Measurements from ENCODE around the gene PROKR2.

Gene PROKR2

GRCh38 chr20:5279661-5280060, 37.1 kb downstream of the PROKR2 start:
- H4K20me1 ChIP-seq (ENCODE audit: low read depth, low read length): no peaks in the 10 kb centered on the region
- H2AFZ ChIP-seq (ENCODE audit: low read depth, low read length, severe bottlenecking): no peak overlapping the region
- TF ChIP-seq EZH2phosphoT487 (conservative IDR thresholded peaks at IDR 0.05; ENCODE audit: low read length) (no peak), CTCF (IDR thresholded peaks at IDR 0.05; ENCODE audit: insufficient read depth, low read length, poor library complexity, severe bottlenecking) (no peak)
- H3K4me3 ChIP-seq (ENCODE audit: insufficient read depth, low read length, poor library complexity, severe bottlenecking): no peak overlapping the region
- H3K4me2 ChIP-seq (ENCODE audit: low read depth, low read length, poor library complexity, severe bottlenecking): no peak overlapping the region
- H3K9me2 ChIP-seq (replicated peaks; ENCODE audit: insufficient read depth, low read length): no peaks in the 10 kb centered on the region
- H3K27me3 ChIP-seq (ENCODE audit: low read length): no peaks in the 10 kb centered on the region
- no peaks in the 10 kb centered on the region for H3K79me2 ChIP-seq (ENCODE audit: insufficient read depth, low read length)
- H3K9ac ChIP-seq (ENCODE audit: low read length): no peak overlapping the region
- no peaks in the 10 kb centered on the region for H3K36me3 ChIP-seq (ENCODE audit: low read length)
- no peaks in the 10 kb centered on the region for H3F3A ChIP-seq (ENCODE audit: insufficient read depth)
- no peak overlapping the region for H3K27ac ChIP-seq (ENCODE audit: low read depth, low read length)
- H3K9me3 ChIP-seq (ENCODE audit: insufficient read depth, low read length): no peaks in the 10 kb centered on the region

GRCh38 chr20:5272268-5272667, 44.5 kb downstream of the PROKR2 start:
- TF ChIP-seq CTCF (IDR thresholded peaks at IDR 0.05; ENCODE audit: insufficient read depth, low read length, poor library complexity, severe bottlenecking): no peak
- TF ChIP-seq EZH2phosphoT487 (conservative IDR thresholded peaks at IDR 0.05; ENCODE audit: low read length): no peak
- no peak overlapping the region for H3K9ac ChIP-seq (ENCODE audit: low read length)
- no peaks in the 10 kb centered on the region for H3K79me2 ChIP-seq (ENCODE audit: insufficient read depth, low read length)
- H3K9me3 ChIP-seq (ENCODE audit: insufficient read depth, low read length): no peaks in the 10 kb centered on the region
- no peaks in the 10 kb centered on the region for H3K9me2 ChIP-seq (replicated peaks; ENCODE audit: insufficient read depth, low read length)
- no peaks in the 10 kb centered on the region for H3F3A ChIP-seq (ENCODE audit: insufficient read depth)
- no peaks in the 10 kb centered on the region for H3K27me3 ChIP-seq (ENCODE audit: low read length)
- no peak overlapping the region for H3K4me3 ChIP-seq (ENCODE audit: insufficient read depth, low read length, poor library complexity, severe bottlenecking)
- no peak overlapping the region for H2AFZ ChIP-seq (ENCODE audit: low read depth, low read length, severe bottlenecking)
- H3K4me2 ChIP-seq (ENCODE audit: low read depth, low read length, poor library complexity, severe bottlenecking): no peak overlapping the region
- no peak overlapping the region for H3K27ac ChIP-seq (ENCODE audit: low read depth, low read length)
- H3K36me3 ChIP-seq (ENCODE audit: low read length): no peaks in the 10 kb centered on the region
- no peaks in the 10 kb centered on the region for H4K20me1 ChIP-seq (ENCODE audit: low read depth, low read length)

GRCh38 chr20:5270603-5271002, 46.2 kb downstream of the PROKR2 start:
- no peaks in the 10 kb centered on the region for H3K27me3 ChIP-seq (ENCODE audit: low read length)

More at GRCh38 chr20:5270603-5271002, 46.2 kb downstream of the PROKR2 start:
- H3F3A ChIP-seq (ENCODE audit: insufficient read depth): no peaks in the 10 kb centered on the region
- H3K9ac ChIP-seq (ENCODE audit: low read length): no peak overlapping the region
- no peak overlapping the region for H2AFZ ChIP-seq (ENCODE audit: low read depth, low read length, severe bottlenecking)
- no peaks in the 10 kb centered on the region for H3K79me2 ChIP-seq (ENCODE audit: insufficient read depth, low read length)
- H3K4me3 ChIP-seq (ENCODE audit: insufficient read depth, low read length, poor library complexity, severe bottlenecking): no peak overlapping the region
- H3K9me2 ChIP-seq (replicated peaks; ENCODE audit: insufficient read depth, low read length): no peaks in the 10 kb centered on the region
- no peaks in the 10 kb centered on the region for H4K20me1 ChIP-seq (ENCODE audit: low read depth, low read length)
- TF ChIP-seq CTCF (IDR thresholded peaks at IDR 0.05; ENCODE audit: insufficient read depth, low read length, poor library complexity, severe bottlenecking) (no peak), EZH2phosphoT487 (conservative IDR thresholded peaks at IDR 0.05; ENCODE audit: low read length) (no peak)
- no peaks in the 10 kb centered on the region for H3K36me3 ChIP-seq (ENCODE audit: low read length)
- no peak overlapping the region for H3K27ac ChIP-seq (ENCODE audit: low read depth, low read length)
- H3K9me3 ChIP-seq (ENCODE audit: insufficient read depth, low read length): no peaks in the 10 kb centered on the region
- no peak overlapping the region for H3K4me2 ChIP-seq (ENCODE audit: low read depth, low read length, poor library complexity, severe bottlenecking)
